Colonic mucosa (tissue), 4 donors: Measurements from ENCODE around the gene LPCAT2. TPM values are rescaled to one million over a fixed set of nuclear protein-coding genes. Genes with fewer than 3 reads are reported as not detected.
A peak's percentile ranks its signal among the peaks of the same experiment; 100 is the strongest.

Experiments used
- DNase-seq: peaks from one replicate; pipeline ENCODE4 v3.0.0-alpha.2; 2020
- H3K27ac ChIP-seq: fragments of 200-600 bp; one replicate; pipeline ENCODE4 v1.8.0; 2021
- H3K27me3 ChIP-seq: fragments of 200-600 bp; one replicate; pipeline ENCODE4 v1.8.0; 2021
- H3K36me3 ChIP-seq: fragments of 200-600 bp; one replicate; pipeline ENCODE4 v1.8.0; 2021
- H3K4me1 ChIP-seq: fragments of 200-600 bp; one replicate; pipeline ENCODE4 v1.8.0; 2021; ENCODE audit warnings: mild to moderate bottlenecking
- H3K4me3 ChIP-seq: fragments of 200-600 bp; one replicate; pipeline ENCODE4 v1.8.0; 2021
- H3K9ac ChIP-seq, 2 donors: one replicate each; pipeline ENCODE4 v1.7.0; 2013; ENCODE audit warnings: control low read depth in 2 of 2, low read depth in 2 of 2, low read length in 2 of 2
- H3K9me3 ChIP-seq: fragments of 200-600 bp; one replicate; pipeline ENCODE4 v1.8.0; 2021
- intact Hi-C: fragments of 100-400 bp; cut with DNase I; formaldehyde crosslinking; loops from one replicate; pipeline ENCODE4 v1.14.1; 2022
- total RNA-seq, 2 donors: library from RNA; stranded (reverse); fragmentation: NEBNext Ultra II Directional in 1 of 2; extraction: Animal tissue kit (Norgen Biotek cat#: 25700) in 1 of 2; gene quantifications; one replicate each; pipeline ENCODE4 v1.2.1, GENCODE V29; 2021
- TF ChIP-seq, protein P1 (sequence below): fragments of 200-600 bp; IDR thresholded peaks from one replicate; pipeline ENCODE4 v1.8.0; 2022; ENCODE audit warnings: antibody characterized with exemption, mild to moderate bottlenecking
- donor health status: healthy.
- donor health status: DM: no; HTN: no; CAD: no.
- donor health status: DM: no; HTN: no; CAD: no.

LPCAT2 gene
- total RNA-seq, 2 donors from 2014 or later: 22.6 to 30.5 TPM

DNA sequence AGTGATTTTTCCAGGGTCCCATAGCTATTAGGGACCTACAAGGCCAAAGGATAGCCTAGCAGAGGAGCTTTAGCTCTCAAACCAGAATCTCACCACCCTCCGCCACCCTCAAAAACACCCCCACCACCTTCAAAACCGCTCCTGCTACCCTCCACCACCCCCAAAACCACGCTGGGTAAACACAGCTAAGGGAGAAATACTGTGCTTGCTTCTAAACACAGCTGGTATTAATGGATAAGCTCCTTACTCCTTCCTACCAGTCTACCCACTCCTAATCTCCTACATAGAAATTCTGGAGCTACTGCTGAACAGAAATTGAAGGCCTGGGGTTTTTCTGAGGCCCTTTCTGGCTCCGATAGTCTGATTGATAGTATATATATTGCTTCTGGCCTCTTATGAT is 2.2 kb upstream of the LPCAT2 start:
- no peak overlapping the region for H3K27ac ChIP-seq
- H3K9ac ChIP-seq: no peak overlapping the region
- intact Hi-C loops: no loop called here
- H3K9me3 ChIP-seq: no peaks in the 10 kb centered on the region
- no peaks in the 10 kb centered on the region for H3K36me3 ChIP-seq
- no peak overlapping the region for H3K4me3 ChIP-seq
- no peak for DNase-seq
- peaks cover 17% of the 10 kb centered on the region for H3K4me1 ChIP-seq
- no peaks in the 10 kb centered on the region for H3K27me3 ChIP-seq
- TF ChIP-seq, protein P1, sequence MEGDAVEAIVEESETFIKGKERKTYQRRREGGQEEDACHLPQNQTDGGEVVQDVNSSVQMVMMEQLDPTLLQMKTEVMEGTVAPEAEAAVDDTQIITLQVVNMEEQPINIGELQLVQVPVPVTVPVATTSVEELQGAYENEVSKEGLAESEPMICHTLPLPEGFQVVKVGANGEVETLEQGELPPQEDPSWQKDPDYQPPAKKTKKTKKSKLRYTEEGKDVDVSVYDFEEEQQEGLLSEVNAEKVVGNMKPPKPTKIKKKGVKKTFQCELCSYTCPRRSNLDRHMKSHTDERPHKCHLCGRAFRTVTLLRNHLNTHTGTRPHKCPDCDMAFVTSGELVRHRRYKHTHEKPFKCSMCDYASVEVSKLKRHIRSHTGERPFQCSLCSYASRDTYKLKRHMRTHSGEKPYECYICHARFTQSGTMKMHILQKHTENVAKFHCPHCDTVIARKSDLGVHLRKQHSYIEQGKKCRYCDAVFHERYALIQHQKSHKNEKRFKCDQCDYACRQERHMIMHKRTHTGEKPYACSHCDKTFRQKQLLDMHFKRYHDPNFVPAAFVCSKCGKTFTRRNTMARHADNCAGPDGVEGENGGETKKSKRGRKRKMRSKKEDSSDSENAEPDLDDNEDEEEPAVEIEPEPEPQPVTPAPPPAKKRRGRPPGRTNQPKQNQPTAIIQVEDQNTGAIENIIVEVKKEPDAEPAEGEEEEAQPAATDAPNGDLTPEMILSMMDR: no peak

DNA sequence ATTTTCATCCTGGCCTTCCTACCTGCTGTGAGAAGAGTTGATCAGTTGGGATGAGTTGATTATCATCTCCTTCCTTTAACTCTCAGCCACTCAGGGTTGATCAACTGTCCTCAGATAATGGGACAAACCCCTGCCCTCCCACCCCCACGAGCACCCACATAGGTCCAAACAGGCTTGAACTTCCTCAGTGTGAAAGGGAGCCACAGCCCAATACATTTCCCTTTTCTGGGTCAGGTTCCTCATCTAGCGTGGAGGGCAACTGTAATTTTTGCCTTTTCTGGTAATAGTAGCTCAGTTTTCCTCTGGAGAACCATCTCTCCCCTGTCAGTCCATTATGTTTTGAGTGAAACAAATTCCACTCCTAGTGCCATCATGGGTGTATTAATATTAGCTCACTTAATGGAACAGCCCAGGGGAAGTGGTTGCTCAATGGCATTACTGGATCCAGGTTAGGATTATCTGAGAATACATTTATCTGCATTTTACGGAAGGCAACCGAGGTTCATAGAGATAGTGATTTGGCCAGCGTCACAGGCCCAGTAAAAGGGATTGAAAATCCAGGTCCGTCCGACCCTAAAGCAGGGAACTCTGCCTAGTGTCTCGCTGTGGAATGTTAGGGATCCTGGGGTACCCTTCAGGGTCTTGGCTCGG is 476 bp upstream of the LPCAT2 start:
- Histone ChIP-seq H3K27me3 (no peaks in the 10 kb centered on the region), H3K4me1 (peaks cover 4% of the 10 kb centered on the region), H3K27ac (peak overlapping the region; percentile 57), H3K9me3 (no peaks in the 10 kb centered on the region), H3K36me3 (no peaks in the 10 kb centered on the region), H3K4me3 (peak overlapping the region; percentile 70), H3K9ac (no peak overlapping the region)
- TF ChIP-seq, protein P1: no peak
- intact Hi-C loops: no loop called here
- no peak for DNase-seq

DNA sequence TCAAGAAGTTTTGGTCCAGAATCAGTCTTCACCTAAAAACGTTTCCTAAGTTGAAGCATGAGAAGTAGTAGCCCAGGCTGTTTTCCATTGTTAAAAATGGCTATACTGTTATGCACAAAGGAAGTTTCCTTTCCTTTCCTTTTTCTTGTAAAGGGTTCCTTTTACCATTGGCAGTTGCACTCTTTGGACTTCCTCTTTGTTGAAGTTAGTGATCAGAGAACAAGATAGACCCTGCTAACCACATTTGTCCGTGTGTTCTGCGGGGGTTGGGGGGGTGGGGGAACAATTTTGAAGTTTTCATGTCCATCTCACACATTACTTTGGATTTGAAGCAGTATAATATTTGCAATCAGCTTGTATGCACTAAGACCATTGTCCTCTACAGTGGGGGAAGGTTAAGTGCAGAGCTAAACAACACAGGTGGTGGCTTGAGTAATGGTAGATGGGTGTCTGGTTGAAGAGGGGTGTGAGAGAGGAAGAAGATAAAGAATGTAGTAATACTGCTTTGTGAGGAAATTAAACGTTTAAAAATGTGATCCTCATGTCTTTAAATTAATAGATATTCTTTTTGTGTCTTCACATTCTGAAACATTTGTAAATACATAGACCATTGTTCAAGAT is 1.4 kb downstream of the LPCAT2 start:
- H3K9ac ChIP-seq: peak overlapping the region in 1 of 2 donors; percentile 60
- no peak overlapping the region for H3K27ac ChIP-seq
- H3K9me3 ChIP-seq: no peaks in the 10 kb centered on the region
- intact Hi-C loops: no loop called here
- no peaks in the 10 kb centered on the region for H3K36me3 ChIP-seq
- no peak for DNase-seq
- peak overlapping the region; percentile 70 for H3K4me3 ChIP-seq
- TF ChIP-seq, protein P1: no peak
- no peaks in the 10 kb centered on the region for H3K27me3 ChIP-seq
- H3K4me1 ChIP-seq: peaks cover 4% of the 10 kb centered on the region

DNA sequence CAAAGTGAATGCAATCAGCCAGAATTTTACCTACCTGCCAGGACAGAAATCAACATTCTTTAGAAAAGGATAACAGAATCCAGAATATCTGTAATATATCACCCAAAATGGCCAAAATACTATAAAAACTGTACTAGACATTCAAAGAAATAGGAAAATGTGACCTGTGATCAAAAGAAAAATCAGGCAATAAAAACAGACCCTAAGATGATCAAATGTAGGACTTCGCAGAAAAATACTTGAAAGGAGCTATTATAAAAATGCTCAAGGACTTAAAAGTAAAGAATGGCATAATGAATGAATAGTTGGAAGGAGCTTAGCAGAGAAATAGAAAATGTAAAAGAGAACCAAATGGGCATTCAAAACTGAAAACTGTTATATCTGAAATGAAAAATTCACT is 4.1 kb downstream of the LPCAT2 start:
- H3K36me3 ChIP-seq: no peaks in the 10 kb centered on the region
- no peaks in the 10 kb centered on the region for H3K27me3 ChIP-seq
- no peak overlapping the region for H3K9ac ChIP-seq
- no peak overlapping the region for H3K4me3 ChIP-seq
- no peak overlapping the region for H3K27ac ChIP-seq
- no peaks in the 10 kb centered on the region for H3K9me3 ChIP-seq
- intact Hi-C loops: no loop called here
- H3K4me1 ChIP-seq: no peaks in the 10 kb centered on the region
- TF ChIP-seq, protein P1: no peak
- DNase-seq: no peak

DNA sequence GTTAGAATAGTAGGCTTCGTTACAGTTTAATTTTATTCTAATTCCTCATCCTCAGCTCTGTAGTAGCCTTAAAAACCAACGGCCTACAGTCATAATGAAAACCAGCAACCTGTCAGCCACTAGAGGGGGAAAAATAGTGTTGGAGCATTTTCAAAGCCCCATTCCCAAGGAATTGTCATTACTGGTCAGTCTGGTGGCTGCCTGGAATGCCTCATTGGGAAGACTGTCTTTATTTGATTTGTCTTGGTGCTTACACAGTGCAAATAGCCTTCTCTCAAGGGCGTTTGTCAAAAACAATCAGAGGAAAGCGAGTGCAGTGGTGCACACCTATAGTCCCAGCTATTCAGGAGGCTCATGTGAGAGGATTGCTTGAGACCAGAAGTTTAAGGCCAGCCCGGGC is 4.7 kb downstream of the LPCAT2 start:
- Histone ChIP-seq H3K9ac (no peak overlapping the region), H3K36me3 (no peaks in the 10 kb centered on the region), H3K27ac (no peak overlapping the region), H3K4me1 (no peaks in the 10 kb centered on the region), H3K27me3 (no peaks in the 10 kb centered on the region), H3K4me3 (no peak overlapping the region), H3K9me3 (no peaks in the 10 kb centered on the region)
- DNase-seq: no peak
- intact Hi-C loops: no loop called here
- TF ChIP-seq, protein P1: no peak
